NCI-H345 treated with DMSO at 0.1 percent for 48 hours (cell line): ENCODE data around the gene MYMK.

Experiments used
- DNase-seq: peaks from one replicate; lab custom pipeline; 2025; ENCODE audit not compliant: unreplicated experiment; lab: John Stamatoyannopoulos, UW

MYMK gene

GRCh38 chr9:133488686-133489252 lies 36.0 kb downstream of the MYMK start:
- DNase-seq = no peak

- DNase-seq = no peak
These were observed 37.4 kb downstream of the MYMK start for GRCh38 chr9:133487331-133487725.

DNA sequence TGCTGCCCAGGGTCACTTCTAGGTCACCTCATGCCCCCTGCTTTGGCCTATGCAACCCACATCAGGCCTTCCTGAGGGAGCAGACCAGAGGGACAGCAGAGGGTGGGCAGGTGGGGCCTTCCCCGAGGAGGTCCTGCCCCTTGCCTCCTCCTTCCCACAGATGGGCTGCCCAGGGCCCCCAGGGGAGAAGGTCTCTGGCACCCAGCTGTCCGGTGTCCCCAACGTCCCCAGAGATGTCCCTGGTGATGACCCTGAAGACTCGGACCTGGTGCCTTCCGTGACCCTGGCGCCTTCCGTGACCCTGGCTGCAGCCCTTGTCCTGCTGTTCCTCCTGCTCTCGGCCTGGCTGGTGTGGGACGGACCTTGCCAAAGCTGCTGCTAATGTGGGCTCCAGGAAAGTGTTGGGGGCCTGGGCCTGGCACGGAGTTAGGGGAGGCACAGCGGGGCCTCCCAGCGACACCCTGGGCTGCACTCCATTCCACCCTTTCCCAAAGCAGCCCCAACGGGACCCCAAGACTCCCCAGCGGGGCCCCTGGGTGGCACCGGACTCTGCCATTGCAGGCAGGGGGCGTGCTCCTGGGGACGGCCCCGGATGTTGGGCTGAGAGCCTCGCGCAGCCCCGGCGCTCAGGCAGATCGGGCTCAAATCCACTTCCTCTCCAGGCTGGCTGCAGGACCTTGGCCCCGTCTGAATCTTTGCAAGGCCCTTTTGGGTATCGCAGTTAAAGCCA lies 39.1 kb downstream of the MYMK start:
- DNase-seq = no peak

DNA sequence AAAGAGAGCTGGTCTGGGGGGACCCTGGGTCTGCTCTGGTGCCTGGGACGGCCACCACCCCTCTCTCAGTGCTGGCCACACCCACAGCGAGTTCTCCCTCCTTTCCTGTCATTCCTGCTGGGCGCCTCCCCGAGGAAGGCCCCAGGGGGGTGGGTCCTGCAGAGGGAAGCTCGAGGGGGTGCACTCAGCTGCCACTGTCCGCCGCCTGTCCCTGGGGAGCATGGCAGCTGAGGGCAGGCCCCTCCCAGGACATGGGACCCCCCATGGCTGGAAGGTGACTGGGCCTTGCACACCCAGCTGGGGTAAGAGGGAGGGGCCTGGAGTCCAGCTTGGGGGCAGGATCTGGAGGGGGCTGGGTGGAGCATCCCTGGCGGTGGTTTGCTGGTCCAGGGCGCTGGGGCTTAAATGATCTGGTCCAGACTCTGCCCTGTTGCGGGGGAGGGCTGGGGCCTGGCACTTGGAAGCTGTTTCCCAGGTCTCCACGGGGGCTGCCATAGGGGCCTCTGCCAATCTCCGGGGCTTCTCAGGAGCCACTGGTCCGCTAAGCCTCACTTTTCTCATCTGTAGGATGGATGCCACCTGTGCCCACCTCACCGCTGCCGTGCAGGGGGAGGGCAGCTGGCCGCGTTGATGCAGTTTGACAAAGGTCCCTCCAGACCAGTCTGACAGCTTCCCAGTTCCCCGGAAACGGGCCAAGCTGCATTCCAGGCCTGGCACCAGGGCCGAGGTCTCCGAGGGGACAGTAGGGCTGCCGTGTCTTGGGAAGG lies 39.9 kb downstream of the MYMK start:
- DNase-seq = no peak

- no peak for DNase-seq
These were observed 41.1 kb downstream of the MYMK start for GRCh38 chr9:133483611-133484010.

GRCh38 chr9:133478851-133479711 lies 45.7 kb downstream of the MYMK start, which contains the start of gene SLC2A6:
Gene SLC2A6, minus strand, starts transcription at chr9:133479099. Its CDS starts 40 bp downstream, at chr9:133479059.
- peak; percentile 80 for DNase-seq

DNA sequence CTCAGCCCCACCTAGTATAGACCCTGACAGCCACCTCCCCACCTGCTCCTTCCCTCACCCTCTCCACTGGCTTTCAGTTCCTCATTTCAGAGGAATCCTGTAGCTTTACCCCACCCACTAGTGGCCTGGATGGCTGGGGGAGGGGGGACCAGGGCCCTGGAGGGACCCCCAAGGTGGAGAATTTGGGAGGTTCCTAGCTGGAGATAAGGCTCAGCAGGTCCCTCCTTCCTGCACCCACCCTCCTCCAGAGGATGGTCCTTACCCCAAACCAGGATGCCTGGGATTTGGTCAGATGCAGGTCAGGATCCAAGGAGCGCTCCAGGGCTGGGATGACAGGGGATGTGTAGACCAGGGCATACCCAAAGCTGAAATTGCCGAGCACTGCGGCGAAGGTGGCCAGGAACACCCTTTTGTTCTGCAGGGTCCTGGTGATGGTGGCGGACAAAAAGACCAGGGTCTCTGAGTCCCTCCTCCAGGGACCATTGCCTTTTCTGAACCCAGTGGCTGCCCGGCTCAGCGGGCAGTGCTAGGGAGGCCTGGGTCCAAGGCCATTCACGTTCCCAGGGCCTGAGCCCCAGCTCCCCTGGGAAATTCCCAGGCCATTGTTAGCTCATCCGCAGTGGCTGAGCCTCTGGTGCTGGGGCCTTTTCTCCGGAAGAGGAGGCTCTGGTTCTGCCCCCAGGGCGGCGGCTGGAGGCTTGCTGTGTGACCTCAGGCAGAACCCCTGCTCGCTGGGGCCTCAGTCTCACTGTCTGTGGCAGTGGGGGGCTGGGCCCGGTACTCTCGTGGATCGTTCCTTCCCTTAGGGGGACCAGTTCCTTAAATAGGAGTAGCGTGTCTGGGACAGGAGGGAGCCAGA lies 46.5 kb downstream of the MYMK start:
- DNase-seq = no peak

DNA sequence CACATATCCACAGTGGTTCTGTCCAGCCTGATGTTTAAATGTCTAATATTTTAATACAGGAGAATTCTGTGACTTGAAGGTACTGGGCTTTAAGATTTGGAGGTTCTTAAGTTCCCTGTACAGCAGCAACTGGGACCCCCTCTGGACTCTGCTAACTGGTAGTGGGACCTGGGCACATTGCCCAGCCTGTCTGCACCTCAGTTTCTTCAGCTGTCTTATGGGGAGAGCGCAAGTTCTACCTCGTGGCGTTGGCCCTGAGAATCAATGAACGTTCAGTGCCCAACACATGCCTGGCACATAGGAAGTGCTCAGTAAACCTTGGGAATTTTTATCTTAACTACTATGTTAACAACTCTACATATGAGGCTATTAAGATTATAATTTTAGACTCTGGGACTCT lies 47.3 kb downstream of the MYMK start:
- DNase-seq = no peak

DNA sequence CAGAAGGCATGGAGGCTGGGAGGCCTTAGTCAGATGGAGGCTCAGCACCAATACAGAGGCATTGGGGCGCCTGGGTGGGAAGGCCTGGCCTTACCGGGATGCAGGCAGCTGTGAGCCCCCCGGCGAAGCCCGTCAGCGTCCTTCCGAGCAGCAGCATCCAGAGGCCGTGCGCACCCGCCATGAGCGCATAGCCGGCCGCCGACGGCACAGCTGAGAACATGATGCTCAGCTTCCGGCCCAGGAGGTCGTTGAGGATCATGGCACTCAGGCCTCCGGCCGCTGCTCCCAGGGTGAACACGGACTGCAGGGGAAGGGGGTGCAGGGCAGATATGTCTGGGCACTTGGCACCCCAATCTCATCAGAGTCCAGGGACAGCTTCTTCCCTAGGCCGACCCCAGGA lies 47.8 kb downstream of the MYMK start:
- DNase-seq = no peak

DNA sequence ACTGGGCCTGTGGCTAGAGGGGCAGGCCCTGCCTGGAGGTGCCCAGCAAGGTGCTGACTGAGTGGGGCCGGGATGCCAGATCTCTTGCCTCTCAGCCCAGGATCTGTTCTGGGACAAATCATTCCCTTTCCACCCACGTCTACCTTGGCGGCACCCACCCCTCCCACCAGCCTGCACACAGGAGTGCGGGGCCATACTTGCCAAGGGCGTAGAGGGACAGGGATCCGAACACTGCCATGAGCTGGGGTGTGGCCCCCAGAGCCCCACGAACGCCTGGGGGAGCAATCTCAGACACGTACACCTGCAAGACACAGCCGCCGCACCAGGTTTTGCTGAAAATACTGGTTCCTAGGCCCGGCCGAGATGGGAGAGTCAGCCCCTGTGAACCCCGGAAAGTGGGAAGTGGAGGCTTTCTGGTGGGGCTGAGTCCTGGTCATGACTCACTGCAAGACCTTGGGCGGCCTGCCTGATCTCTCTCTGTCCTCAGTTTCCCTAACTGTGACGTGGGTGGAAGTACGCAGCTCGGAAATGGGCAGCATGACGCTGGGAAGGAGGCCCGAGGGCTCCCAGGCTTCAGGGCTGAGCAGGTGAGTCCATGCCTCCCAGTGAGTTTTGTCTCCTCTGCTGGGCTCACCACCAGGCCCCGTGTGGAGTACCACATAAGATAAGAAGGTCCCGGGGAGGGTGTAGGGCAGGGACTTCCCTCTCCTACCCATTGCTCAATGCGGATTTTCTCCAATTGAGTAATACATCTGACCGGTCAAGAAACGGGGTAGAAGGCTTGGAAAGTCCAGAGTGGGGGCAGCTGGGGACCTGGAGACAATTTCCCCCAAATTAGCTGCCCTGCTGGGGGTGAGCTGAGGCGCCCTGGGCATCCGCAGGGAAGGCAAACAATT lies 48.5 kb downstream of the MYMK start:
- DNase-seq = no peak

DNA sequence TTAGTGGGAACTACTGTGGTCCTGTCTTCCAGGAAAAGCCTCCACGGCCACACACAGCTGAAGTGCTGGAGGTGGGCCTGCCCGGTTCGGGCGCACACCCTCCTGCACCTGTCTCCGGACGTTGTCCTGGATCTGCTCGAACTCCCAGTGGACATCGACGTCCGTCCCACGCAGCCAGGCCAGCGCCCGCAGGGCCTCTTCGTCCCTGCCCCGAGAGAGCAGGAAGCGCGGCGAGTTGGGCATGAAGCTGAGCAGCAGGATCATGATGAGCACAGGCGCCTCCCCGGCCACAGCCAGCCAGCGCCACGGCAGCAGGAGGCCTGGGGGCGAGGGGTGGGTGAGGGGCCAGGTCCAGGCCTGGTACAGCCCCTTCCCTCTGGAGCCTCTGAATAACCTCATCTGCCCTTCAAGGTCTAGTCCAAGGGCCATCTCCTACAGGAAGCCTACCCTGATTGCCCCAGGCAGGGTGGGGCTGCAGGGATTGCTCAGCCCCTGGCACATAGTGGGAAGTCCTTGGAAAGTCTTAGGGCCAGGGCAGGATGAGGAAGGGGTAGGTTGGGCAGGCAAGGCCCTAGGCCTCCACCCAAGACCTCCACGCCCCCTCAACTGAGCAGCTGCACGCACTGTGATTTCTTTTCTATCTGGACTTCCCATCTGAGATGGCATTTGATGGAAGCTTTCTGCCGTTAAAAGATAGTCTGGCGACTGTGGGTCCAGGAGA lies 49.3 kb downstream of the MYMK start:
- DNase-seq = no peak

- no peak for DNase-seq
These were observed 49.9 kb downstream of the MYMK start for GRCh38 chr9:133474853-133475252.

- no peak for DNase-seq
These were observed 50.5 kb downstream of the MYMK start for GRCh38 chr9:133474215-133474614.

GRCh38 chr9:133473743-133474142 lies 51.0 kb downstream of the MYMK start:
- no peak for DNase-seq

DNA sequence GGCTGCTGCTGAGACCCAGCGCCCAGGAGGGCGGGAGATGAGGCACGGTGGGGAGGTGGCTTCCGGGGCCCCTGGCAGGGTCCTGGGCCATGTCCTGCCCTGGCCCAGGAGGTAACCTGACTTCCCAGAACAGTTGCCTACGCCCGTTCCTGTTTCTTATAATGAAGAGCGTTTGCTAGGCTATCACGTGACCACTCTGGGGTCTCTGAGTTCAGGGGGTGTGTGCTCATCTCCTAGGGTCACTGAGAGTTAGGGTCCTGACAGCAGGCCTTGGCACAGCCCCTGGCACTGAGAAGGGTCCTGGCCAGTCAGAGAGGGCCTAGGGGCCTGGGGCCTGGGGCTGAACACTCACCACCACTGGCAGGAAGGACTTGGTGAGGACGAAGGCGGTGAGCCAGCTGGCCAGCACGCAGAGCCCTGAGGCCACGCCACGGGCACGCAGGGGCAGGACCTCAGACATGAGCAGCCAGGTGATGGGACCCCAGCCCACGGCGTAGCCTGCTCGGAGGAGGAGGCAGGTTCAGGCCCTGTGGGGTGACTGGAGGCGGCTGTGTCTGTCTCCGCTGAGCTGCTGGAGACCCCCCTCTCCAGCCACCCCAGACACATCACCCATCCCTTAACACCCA lies 51.9 kb downstream of the MYMK start:
- no peak for DNase-seq

DNA sequence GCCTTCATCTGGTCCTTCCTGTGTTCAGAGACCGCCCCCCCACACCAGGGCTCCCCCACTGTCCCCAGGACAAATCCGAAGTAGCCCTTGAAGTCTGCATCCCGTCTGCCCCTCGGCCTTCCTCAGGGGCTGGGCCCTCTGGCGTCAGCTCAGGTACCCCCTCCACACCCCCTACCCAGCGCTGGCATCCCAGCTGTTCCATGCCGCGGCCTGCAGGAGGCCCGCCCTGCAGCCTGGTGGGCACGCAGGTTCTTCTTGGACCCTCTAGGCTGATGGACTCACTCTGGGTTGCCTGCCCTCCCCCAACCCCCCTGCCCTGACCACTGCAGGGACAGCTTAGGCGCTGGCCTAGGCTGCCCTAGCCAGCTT lies 52.5 kb downstream of the MYMK start:
- DNase-seq = no peak

- no peak for DNase-seq
These were observed 53.0 kb downstream of the MYMK start for GRCh38 chr9:133471551-133472276.

- DNase-seq = no peak
These were observed 53.8 kb downstream of the MYMK start for GRCh38 chr9:133470988-133471387.
